NT2/D1 (cell line): ENCODE measurements around the gene TENT4B.

Source experiments
- YY1 ChIP-seq: IDR thresholded peaks from 2 replicates; pipeline ENCODE4 v1.6.1; 2011; ENCODE audit not compliant: insufficient read length, insufficient read depth
- ZNF274 ChIP-seq: IDR thresholded peaks from 2 replicates; pipeline ENCODE4 v1.6.1; 2011; ENCODE audit warnings: mild to moderate bottlenecking, low read depth, low read length

DNA sequence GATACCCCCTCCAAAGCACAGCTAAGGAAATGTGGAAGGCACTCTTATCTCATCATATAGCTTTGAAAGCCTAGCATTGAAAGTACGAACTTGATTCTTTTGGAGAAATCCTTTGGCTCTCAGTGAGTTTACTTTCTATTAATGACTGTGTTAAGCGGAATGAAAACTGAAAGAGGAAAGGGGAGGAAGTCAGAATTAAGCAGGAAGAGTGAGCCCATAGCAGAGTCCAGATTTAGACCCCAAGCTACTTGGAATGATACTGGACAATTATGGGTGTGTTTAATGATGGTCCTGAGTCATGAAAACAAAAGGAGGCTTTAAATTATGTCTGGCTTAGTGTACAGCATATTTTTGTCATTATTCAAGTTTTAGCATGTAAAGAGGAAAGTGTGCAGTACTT lies 42.2 kb downstream of the TENT4B start:
- TF ChIP-seq YY1 (no peak), ZNF274 (no peak)
